Medulla oblongata (tissue), 1 donor: Measurements from ENCODE around the gene BTG2.
A peak's percentile ranks its signal among the peaks of the same experiment; 100 is the strongest.
"Not testable (repeated sequence)": the region's sequence is repeated elsewhere in the genome, so short reads cannot be mapped to it uniquely, and the experiment has no call there.

Experiments used
- DNase-seq: peaks from one replicate; pipeline ENCODE4 v3.0.0-alpha.2; 2015; ENCODE audit errors: extremely low spot score

The BTG2 gene

DNA sequence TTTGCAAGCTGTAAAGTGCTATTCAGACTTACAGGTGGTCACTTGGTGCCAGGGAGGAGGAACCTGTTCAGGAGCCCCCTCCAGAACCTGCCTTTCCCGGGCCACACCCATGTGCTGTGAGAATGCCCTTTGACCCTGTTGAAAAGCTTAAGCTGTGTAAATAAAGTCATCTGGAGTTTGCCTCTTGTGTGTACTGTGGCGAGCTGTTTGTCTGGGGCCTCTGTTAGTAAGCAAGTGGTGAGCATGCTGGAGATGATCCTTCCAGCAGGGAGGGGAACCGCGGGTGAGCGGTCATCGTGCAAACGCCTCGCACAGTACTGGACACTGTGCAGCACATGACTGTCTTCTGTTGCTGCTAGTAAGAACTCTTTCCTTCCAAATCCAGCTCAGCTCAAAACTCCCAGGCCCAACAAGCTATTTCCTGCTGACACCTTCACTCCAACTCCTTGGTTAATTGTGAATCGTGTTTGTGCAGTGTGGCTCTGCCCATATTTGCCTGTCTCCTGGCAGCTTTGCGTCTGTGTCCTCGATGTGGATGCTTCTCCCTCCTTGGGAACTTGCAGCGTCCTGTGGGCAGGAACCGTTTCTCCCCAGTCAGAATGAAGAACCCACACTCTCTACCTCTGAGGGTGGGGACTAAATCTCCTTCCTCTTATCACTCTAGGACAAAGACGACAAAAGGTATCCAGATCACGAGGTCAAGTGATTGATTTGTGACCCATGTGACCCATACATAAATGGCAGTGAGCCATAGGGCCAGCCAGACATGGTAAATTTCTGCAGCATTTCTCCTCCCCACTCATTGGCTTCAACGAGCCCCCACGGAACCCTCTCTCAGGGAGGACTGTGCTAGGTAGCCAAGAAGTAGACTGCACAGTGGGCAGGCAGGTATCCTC lies 13.9 kb upstream of the BTG2 start:
- DNase-seq: no peak

DNA sequence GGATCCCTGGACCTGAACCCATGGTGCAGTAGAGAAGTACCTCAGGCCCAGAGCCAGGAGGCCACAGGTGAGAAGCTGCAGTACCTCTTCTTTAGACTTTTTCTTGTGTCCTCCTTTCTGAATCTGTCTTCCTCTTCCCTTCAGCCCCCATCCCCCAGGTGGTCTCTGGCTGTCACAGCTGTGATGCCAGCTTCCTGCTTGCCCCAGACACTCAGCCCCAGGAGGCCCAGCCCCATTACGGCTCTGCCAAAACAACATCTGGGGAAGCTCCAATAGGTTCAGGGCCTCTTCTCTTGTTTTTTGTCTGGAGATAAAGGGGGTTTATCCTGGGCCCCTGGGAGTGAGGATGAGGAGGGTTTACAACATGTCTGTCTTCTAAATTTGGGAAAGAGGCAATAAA lies 9.5 kb upstream of the BTG2 start:
- no peak for DNase-seq

DNA sequence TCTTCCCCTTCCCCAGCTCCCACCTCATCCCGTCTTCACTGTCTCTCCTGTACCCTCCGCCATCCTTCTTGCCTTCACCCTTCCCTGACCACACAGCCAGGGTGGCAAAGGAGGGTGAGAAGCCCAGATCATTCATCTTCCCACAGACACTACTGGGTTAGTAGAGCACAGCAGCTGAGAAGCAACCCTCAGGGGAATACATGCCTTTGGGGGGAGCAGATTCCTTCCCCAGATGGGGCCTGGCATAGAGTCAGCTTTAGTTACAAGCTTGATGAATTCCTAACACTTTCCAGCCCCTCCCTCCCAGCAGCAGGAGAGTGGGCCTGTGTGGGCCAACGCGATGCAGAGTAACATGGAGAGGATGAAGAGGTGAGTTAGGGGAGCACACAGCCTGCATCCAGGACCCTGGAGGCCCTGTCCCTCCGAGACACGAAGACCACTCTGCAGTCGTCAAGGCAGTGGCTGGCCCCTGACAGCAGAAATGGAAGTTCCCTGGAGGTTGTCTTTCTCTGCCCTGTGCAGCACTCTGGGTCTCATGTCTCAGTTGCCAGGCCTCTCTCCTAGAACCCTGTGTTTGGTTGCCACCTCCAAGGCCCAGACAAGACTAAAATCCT lies 8.8 kb upstream of the BTG2 start:
- no peak for DNase-seq

DNA sequence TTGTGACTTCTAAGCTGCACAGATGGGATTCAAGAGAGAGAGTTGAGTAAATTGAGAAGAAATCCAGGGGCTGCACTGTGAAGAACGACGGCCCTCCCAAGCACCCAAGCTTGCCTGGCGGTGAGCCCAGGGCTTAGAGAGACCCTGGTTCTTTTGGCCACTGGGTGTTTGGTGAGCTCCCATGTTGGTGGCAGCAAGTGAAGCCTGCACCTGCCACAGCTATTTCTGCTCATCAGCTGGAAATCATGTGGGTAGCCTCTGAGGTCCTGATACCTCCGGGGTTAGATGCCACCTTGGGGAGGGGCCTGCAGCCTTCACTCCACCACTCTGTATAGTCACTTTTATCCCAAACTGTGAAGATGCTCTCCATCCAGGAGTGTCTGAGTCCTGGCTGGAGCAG lies 6.2 kb upstream of the BTG2 start:
- no peak for DNase-seq

DNA sequence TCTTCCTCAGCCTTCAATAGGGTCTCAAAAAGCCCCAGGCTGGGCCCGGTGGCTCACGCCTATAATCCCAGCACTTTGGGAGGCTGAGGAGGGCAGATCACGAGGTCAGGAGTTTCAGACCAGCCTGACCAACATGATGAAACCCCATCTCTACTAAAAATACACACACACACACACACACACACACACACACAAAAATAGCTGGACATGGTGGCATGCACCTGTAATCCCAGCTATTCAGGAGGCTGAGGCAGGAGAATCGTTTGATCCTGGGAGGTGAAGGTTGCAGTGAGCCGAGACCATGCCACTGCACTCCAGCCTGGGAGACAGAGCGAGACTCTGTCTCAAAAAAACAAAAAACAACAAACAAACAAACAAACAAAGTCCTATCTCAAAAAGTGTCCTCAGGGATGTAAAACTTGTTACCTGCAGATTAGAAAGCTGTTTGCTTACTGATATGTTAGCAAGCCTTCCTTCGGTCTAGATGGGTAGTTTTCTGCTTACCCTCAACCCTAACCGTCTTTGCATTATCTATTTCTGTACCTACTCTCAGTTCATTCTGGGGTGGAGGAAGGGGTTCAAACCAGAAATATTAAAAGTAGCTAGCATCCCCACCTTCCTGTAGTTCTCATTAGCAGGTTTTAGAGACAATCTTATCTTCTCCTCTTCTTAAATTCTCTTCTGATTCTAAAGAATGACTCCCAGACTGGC lies 5.4 kb upstream of the BTG2 start:
- not testable (repeated sequence) for DNase-seq

DNA sequence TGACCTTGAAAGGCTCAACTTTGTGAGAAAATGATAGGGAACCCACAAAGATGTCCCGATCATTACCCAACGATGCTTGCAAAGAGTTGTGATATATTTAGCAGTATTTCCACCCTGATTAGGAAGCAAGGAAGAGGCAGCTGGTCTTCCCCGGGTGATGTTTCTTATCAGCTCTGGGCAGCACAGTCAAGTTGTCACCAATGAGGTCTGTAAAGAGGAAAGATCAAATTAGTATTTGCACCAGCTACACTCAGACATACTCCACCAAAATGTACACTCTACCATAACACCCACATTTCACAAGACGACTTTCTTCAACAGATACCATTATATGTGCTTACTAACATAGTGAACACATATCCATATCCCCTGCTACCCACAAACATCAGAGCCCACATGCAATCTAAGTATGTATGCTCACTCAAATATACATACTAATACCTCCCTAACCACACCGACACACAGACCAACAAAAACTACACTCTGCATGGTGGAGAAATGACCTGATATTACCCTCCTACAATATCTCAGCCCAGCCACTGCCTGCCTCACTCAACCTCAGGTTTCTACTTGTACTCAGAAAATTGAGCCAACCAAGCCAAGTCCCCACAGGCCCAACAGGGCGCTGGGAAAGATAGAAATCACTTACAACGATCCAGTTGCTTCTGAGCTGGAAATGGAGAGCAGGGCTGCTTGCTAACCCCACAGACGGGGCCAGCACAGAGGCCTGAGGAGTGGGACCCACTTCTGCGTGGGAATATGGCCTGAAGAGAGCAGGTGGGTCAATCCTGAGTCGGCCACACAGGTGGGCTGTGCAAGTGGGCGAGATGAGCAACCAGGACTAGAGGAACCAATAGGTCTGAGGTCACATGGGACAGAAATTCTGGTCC lies 4.6 kb upstream of the BTG2 start:
- DNase-seq: no peak

DNA sequence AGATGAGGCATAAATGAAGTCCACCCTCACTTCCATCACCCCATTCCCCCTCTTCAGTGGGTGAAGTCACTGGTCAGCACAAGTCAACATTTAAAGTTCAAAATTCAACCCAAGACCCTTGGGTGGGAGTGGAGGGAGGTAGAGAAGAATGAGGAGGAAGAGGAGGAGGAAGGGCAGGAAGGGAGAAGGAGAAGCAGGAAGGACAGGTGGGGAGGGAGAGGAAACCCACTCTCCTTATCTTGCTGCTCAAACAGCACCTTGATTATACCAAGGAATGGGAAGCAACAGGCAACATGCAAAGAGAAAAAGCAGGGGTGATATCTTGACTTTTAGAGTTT lies 4.0 kb upstream of the BTG2 start:
- no peak for DNase-seq

DNA sequence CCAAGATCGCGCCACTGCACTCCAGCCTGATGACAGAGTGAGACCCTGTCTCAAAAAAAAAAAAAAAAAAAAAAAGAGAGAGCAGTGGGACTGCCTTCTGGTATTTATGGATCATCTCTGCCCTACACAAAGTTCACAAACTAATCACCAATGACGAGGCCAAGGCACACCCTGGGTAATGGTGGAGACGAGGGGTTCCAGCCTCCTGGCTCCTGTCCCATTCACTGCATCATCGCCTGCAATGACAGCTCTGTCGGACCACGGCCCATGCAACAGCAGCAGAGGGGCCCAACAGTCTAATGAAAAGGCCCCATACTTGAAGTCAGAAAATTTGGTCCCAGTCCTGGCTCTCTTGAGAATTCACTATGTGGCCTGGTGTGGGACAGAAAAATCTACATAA lies 2.9 kb upstream of the BTG2 start:
- no peak for DNase-seq

DNA sequence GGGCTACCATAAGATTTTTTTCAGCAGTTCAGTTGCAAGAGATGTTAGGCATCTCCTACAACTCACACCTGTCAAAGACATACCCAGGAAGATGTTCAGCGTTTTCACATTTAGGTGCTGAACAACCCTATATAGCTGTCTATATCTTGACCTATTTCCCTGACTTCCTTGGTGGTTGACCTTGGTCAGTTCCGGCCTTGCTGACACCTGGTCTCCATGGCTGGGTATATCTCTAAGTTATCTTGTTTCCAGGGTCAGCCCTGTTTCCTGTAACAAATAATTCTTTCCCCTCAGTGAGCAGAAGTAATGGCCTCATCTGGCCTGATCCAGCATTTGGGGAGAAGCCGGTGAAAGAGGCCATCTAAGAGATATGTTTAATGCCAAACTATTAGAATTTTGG lies 2.4 kb upstream of the BTG2 start:
- DNase-seq: no peak

DNA sequence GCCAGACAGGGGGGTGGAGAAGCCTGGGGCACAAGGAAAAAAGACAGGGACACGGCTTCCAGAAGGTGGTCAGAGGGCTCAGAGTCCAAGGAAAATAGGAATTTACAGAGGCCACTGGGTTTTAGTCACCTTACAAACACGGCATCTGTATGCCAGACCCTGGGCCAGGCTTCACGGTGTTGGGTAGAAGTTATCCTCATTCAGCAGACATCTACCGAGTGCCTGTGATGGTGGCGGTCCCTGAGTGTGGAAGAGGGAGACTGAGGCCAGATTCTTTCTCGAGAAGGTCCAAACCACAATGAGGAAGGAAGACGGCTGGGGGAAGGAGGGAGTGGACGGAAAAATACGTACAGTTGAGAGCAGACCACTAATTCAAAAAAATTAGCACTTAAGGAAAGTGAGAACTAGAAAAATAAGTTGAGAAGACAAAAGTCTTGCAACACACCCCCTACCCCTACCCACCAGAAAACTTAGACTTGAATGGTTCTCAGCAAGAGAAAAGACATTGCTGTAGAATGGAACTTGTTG lies 864 bp upstream of the BTG2 start:
- peak; percentile 56 for DNase-seq

DNA sequence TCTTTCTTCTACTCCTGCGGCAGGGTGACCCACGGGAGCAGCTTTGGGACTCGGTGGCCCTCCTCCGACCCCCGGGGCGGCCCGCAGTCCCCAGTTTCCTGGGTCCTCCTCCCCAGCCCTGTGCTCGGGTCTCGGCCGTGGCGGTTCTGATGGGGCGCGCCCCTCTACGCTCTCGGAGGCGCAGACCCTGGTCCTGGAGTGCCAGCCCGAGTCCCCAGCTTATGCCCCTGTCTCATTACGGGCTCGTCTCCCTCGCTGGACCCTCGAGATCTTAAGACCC lies 430 bp downstream of the BTG2 start:
- no peak for DNase-seq

DNA sequence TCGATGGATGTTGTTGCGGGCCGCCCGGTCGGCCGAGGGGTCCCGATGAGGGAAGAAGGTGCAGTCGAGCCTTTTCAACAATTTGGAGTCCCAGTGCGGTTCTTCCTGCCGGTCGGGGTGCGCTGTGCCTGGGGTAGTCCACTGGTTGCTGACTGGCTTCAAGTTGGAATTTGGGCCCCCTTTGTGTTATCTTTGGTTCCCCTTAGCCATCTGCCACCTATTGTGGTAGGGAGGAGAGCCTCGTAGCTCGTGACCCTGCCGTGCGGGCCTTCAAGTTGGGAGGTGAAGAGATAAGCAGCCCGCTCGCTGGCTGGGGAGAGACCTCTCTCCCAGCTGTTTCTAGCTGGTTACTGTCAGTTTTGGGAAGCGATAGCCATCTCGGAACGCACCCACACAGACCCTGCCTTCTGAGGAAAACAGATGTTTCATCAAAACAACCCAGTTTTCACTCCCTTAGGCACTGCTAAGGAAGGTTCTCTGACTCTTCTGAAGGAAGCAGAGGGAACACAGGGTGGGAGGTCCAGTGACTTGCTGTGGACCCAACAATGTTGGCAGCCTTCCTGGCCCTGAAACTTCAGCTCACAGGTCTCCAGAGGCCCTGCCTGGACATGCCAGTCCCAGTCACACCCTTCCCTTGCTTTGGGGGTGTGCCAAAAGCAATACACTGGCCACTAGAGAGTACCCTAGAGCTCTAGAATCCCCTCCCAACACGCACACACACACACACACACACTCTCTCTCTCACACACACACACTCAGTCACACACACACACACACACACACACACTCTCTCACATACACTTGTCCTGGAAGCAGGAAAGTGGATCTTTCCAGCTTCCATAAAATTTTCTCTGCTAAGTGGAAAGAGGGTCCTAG lies 1.0 kb downstream of the BTG2 start:
- peak; percentile 92 for DNase-seq

DNA sequence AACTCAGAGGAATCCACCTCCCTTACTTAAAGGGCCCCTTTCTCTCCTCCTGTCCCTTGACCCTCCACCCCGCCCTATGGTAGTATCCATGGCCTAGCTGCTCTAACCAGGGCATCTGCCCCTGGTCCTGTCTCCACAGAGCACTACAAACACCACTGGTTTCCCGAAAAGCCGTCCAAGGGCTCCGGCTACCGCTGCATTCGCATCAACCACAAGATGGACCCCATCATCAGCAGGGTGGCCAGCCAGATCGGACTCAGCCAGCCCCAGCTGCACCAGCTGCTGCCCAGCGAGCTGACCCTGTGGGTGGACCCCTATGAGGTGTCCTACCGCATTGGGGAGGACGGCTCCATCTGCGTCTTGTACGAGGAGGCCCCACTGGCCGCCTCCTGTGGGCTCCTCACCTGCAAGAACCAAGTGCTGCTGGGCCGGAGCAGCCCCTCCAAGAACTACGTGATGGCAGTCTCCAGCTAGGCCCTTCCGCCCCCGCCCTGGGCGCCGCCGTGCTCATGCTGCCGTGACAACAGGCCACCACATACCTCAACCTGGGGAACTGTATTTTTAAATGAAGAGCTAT lies 1.7 kb downstream of the BTG2 start:
- DNase-seq: no peak

DNA sequence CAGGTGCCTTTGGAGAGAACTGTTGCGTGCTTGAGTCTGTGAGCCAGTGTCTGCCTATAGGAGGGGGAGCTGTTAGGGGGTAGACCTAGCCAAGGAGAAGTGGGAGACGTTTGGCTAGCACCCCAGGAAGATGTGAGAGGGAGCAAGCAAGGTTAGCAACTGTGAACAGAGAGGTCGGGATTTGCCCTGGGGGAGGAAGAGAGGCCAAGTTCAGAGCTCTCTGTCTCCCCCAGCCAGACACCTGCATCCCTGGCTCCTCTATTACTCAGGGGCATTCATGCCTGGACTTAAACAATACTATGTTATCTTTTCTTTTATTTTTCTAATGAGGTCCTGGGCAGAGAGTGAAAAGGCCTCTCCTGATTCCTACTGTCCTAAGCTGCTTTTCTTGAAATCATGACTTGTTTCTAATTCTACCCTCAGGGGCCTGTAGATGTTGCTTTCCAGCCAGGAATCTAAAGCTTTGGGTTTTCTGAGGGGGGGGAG lies 2.4 kb downstream of the BTG2 start:
- DNase-seq: no peak

DNA sequence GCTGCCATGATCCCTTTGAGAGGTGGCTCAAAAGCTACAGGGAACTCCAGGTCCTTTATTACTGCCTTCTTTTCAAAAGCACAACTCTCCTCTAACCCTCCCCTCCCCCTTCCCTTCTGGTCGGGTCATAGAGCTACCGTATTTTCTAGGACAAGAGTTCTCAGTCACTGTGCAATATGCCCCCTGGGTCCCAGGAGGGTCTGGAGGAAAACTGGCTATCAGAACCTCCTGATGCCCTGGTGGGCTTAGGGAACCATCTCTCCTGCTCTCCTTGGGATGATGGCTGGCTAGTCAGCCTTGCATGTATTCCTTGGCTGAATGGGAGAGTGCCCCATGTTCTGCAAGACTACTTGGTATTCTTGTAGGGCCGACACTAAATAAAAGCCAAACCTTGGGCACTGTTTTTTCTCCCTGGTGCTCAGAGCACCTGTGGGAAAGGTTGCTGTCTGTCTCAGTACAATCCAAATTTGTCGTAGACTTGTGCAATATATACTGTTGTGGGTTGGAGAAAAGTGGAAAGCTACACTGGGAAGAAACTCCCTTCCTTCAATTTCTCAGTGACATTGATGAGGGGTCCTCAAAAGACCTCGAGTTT lies 3.1 kb downstream of the BTG2 start:
- DNase-seq: peak; percentile 48

DNA sequence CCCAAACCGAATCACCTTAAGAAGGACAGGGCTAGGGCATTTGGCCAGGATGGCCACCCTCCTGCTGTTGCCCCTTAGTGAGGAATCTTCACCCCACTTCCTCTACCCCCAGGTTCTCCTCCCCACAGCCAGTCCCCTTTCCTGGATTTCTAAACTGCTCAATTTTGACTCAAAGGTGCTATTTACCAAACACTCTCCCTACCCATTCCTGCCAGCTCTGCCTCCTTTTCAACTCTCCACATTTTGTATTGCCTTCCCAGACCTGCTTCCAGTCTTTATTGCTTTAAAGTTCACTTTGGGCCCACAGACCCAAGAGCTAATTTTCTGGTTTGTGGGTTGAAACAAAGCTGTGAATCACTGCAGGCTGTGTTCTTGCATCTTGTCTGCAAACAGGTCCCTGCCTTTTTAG lies 3.6 kb downstream of the BTG2 start:
- peak; percentile 36 for DNase-seq

DNA sequence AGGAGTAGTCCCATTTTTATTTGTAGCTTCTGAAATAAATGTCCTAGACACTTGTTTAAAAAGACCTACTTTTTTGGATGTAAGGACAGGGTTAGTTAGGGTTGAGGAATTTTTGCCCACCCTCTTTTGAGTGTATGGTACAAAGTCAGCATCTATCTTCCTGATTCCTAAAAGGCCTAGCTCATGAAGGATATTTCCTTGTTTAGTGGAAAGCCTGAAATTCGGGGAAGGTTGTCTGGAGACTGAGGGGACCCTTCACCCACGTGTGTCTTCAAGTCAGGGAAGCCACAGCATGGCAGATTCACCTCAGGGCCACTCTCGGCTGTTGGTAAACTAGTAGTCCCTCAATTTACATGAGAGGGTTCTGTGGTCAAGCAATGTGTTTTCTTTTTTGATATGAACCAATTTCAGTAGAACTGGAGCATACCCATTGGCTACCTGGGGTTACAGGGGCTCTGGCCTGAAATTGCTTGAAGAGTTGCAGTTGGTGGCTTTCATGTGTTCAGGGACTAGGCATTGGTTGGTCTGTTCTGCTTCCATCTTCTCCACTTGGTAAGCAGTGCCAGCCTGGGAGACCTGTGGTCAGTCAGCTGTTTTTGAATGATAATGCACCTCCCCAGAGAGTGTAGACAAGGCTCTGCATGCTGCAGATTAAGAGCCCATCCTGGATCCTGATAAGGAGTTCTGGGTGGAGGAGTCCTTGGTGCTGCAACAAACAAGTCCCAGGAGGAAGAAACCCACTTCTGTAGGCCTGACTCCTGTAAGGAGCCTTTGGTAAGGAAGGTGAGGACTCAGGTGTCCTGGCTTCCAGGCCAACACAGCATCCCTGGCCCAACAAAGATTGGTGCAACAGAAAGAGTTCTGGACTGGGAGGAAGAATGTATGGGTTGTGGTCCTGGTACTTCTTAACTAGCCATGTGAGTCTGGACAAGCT lies 6.3 kb downstream of the BTG2 start:
- no peak for DNase-seq

DNA sequence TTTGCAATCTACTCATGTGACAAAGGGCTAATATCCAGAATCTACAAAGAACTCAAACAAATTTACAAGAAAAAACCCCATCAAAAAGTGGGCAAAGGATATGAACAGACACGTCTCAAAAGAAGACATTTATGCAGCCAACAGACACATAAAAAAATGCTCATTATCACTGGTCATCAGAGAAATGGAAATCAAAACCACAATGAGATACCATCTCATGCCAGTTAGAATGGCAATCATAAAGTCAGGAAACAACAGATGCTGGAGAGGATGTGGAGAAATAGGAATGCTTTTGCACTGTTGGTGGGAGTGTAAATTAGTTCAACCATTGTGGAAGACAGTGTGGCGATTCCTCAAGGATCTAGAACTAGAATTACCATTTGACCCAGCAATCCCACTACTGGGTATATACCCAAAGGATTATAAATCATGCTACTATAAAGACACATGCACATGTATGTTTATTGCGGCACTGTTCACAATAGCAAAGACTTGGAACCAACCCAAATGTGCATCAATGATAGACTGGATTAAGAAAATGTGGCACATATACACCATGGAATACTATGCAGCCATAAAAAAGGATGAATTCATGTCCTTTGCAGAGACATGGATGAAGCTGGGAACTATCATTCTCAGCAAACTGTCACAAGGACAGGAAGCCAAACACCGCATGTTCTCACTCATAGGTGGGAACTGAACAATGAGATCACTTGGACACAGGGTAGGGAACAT lies 8.9 kb downstream of the BTG2 start:
- not testable (repeated sequence) for DNase-seq
